ENCODE results near the gene SRGAP1. TPM values are rescaled to one million over a fixed set of nuclear protein-coding genes. Genes with fewer than 3 reads are reported as not detected.

SRGAP1 gene
- total RNA-seq, 1 donor from 2014 or later = 14.8 TPM

DNA sequence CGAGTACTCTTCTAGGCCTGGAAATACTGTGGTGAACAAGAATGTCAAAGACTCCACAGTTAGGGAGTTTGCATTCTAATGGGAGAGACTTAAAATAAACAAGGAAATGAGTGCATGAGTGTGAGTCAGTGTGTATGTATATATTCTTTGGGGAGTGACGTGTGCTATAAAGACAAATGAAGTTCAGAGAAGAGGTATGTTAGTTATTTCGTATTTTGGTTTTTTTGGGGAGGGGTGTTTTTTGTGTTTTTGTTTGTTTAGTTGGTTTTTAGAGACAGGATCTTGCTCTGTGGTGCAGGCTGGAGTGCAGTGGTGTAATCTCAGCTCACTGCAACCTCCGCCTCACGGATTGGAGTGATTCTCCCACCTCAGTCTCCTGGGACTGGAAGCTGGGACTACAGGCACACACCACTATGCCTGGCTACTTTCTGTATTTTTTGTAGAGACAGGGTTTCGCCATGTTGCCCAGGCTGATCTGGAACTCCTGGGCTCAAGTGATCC lies 74.3 kb downstream of the SRGAP1 start:
- no peak for DNase-seq (ENCODE audit: low read depth, low spot score)
- Mint-ChIP-seq H3K4me3 (no peak overlapping the region), H3K4me1 (peaks cover 48% of the 10 kb centered on the region), H3K27me3 (ENCODE audit: low read depth) (no peaks in the 10 kb centered on the region), H3K9me3 (peaks cover 5% of the 10 kb centered on the region), H3K36me3 (ENCODE audit: low read depth) (peaks cover 5% of the 10 kb centered on the region), H3K27ac (ENCODE audit: unreplicated experiment) (no peak overlapping the region)
- no peak for TF ChIP-seq CTCF (conservative IDR thresholded peaks at IDR 0.05)

- Mint-ChIP-seq H3K27ac (ENCODE audit: unreplicated experiment) (no peak overlapping the region), H3K9me3 (peaks cover 5% of the 10 kb centered on the region), H3K4me3 (no peak overlapping the region), H3K36me3 (ENCODE audit: low read depth) (peaks cover 5% of the 10 kb centered on the region), H3K4me1 (peaks cover 39% of the 10 kb centered on the region), H3K27me3 (ENCODE audit: low read depth) (no peaks in the 10 kb centered on the region)
- DNase-seq (ENCODE audit: low read depth, low spot score) = no peak
- TF ChIP-seq CTCF (conservative IDR thresholded peaks at IDR 0.05) = no peak
Observed at GRCh38 chr12:63919756-63920155, 75.3 kb downstream of the SRGAP1 start.

- no peak overlapping the region for H3K27ac Mint-ChIP-seq (ENCODE audit: unreplicated experiment)
- peaks cover 5% of the 10 kb centered on the region for H3K9me3 Mint-ChIP-seq
- TF ChIP-seq CTCF (conservative IDR thresholded peaks at IDR 0.05) = no peak
- H3K4me3 Mint-ChIP-seq = no peak overlapping the region
- H3K27me3 Mint-ChIP-seq (ENCODE audit: low read depth) = no peaks in the 10 kb centered on the region
- peaks cover 5% of the 10 kb centered on the region for H3K36me3 Mint-ChIP-seq (ENCODE audit: low read depth)
- DNase-seq (ENCODE audit: low read depth, low spot score) = no peak
- H3K4me1 Mint-ChIP-seq = peaks cover 25% of the 10 kb centered on the region
Observed at GRCh38 chr12:63921157-63921556, 76.7 kb downstream of the SRGAP1 start.

DNA sequence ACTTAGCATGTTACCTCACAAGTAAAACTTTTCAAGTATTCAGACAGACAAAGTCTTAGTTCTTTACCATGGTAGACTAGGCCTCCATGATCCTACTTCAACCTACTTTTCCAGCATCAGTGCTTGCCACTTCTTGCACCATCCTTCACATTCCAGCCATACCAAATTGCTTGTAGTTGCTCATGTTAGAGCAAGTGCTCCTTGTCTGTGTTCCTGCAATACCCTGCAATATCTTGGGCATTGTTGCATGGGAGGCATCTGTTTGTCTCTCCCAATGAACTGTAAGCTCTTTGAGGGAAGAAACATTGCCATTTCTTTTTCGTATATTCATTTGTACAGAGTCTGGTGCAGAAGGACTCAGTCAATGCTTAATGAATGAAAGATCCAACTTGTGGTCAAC lies 78.0 kb downstream of the SRGAP1 start:
- no peak for TF ChIP-seq CTCF (conservative IDR thresholded peaks at IDR 0.05)
- H3K4me1 Mint-ChIP-seq = peaks cover 12% of the 10 kb centered on the region
- peaks cover 5% of the 10 kb centered on the region for H3K9me3 Mint-ChIP-seq
- H3K4me3 Mint-ChIP-seq = no peak overlapping the region
- no peak for DNase-seq (ENCODE audit: low read depth, low spot score)
- peaks cover 8% of the 10 kb centered on the region for H3K36me3 Mint-ChIP-seq (ENCODE audit: low read depth)
- H3K27me3 Mint-ChIP-seq (ENCODE audit: low read depth) = no peaks in the 10 kb centered on the region
- H3K27ac Mint-ChIP-seq (ENCODE audit: unreplicated experiment) = peak overlapping the region; percentile 21

DNA sequence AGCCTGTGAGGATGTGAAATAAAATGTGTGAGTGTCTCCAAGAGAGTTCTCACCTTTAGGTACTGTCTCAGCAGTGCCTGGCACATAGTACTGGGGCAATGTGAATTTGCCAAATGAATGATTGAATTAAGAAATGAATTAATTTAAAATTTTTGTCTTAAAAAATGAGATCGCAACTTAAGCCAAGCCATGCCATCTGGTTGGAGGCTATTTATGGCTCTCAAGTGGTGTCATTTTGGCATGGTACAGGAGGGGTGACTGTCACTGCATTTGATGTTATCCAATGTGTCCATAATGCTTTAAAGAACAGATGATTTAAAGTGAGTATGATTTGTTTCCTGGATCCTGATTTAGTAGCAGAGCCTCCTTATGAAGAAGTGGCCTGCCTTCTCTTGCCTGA lies 80.3 kb downstream of the SRGAP1 start:
- H3K27me3 Mint-ChIP-seq (ENCODE audit: low read depth) = no peaks in the 10 kb centered on the region
- no peak for TF ChIP-seq CTCF (conservative IDR thresholded peaks at IDR 0.05)
- DNase-seq (ENCODE audit: low read depth, low spot score) = no peak
- no peak overlapping the region for H3K4me3 Mint-ChIP-seq
- no peak overlapping the region for H3K27ac Mint-ChIP-seq (ENCODE audit: unreplicated experiment)
- H3K4me1 Mint-ChIP-seq = no peaks in the 10 kb centered on the region
- peaks cover 13% of the 10 kb centered on the region for H3K36me3 Mint-ChIP-seq (ENCODE audit: low read depth)
- H3K9me3 Mint-ChIP-seq = peaks cover 5% of the 10 kb centered on the region

GRCh38 chr12:63927511-63927910 lies 83.0 kb downstream of the SRGAP1 start:
- H3K4me1 Mint-ChIP-seq = no peaks in the 10 kb centered on the region
- no peaks in the 10 kb centered on the region for H3K27me3 Mint-ChIP-seq (ENCODE audit: low read depth)
- TF ChIP-seq CTCF (conservative IDR thresholded peaks at IDR 0.05) = no peak
- H3K9me3 Mint-ChIP-seq = no peaks in the 10 kb centered on the region
- no peak overlapping the region for H3K4me3 Mint-ChIP-seq
- H3K27ac Mint-ChIP-seq (ENCODE audit: unreplicated experiment) = no peak overlapping the region
- no peak for DNase-seq (ENCODE audit: low read depth, low spot score)
- peaks cover 11% of the 10 kb centered on the region for H3K36me3 Mint-ChIP-seq (ENCODE audit: low read depth)
